NCI-H146 treated with DMSO at 0.1 percent for 48 hours (cell line): ENCODE data around the gene NECAP2.
A peak's percentile ranks its signal among the peaks of the same experiment; 100 is the strongest.
"Not testable (repeated sequence)": the region's sequence is repeated elsewhere in the genome, so short reads cannot be mapped to it uniquely, and the experiment has no call there.

ENCODE experiments used
- DNase-seq: peaks from one replicate; lab custom pipeline; 2025; ENCODE audit not compliant: unreplicated experiment; lab: John Stamatoyannopoulos, UW

NECAP2 gene

DNA sequence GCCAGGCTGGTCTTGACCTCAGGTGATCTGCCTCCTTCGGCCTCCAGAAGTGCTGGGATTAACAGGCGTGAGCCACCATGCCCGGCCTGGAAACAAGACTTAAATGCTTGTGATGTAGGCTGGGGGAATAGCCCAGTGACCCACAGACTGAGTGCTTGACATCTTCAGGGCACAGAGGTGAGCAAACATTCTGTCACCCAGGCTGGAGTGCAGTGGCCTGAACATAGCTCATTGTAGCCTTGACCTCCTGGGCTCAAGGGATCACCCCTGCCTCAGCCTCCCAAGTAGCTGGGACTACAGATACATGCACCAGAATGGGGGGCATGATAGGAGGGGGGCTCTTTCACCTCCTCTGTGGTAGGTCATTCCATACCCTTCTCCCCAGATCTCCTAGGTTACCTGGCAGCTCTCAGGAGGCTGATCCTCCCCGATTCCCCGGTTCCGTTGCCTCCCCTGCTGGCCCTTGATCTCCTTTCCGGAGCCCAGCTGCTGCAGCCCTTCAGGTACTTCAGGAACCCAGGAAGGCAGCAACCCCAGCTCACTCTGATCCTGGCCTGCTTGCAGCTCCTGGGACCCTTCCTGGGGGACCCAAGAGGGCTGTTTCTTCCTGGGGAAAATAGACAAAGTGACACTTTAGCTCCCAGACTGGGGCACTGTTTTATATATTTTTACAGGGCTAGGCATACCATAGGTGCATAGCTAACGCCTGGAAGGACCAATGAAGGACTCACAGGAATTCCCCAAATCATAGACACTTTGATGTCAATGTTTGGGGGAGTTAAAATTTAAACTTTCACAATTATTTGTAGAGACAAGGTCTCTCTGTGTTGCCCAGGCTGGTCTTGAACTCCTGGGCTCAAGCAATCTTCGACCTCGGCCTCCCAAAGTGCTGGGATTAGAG lies 15.1 kb upstream of the NECAP2 start:
- DNase-seq: no peak

DNA sequence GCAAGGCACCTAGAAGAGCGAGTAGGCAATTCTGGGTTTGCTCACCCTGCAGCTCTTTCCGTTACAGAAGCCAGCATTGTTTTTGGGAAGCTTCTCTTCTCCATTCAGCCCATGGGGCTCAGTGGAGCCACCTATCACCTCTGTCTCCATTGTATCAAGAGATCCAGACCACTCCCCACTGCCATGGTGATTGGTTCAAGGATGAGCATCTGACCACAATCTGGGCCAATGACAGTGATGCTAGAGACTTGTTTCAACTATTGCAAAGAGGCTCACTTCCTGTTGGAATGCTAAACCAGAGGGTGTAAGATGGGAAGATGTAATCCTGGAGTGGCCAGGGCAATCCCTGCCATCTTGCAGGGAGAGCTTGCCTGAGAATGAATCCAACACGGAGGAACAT lies 9.9 kb upstream of the NECAP2 start:
- DNase-seq: peak; percentile 2

DNA sequence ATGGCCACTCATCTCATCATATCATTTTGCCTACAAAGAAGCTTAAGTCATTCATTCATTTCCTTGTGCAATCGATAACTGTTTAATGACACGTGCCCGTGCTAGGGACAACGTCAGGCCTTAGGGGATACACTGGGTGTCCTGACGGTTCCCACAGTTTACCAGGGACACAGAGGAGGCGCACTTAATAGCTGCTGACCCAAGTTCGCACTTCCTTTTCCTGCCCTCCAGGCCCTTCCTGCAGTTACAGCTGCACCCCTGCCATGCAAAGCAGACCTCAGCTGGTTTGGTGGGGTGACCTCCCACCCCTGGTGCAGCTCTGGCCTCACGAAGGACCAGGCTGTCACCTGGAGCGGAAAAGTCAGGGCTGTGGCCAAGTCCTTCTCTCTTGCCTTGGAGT lies 7.5 kb upstream of the NECAP2 start:
- no peak for DNase-seq

DNA sequence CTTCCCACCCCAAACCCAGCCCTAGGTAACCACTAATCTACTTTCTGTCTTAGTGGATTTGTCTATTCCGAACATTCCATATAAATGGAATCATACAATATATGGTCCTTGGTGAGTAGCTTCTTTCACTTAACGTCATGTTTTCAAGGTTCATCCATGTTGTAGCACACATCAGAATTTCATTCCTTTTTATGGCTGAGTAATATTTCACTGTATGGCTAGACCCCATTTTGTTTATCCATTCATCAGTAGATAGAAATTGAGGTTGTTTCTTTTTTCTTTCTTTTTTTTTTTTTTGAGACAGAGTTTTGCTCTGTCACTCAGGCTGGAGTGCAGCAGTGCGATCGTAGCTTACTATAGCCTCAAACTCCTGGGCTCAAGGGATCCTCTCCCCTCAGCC lies 6.5 kb upstream of the NECAP2 start:
- DNase-seq: no peak

DNA sequence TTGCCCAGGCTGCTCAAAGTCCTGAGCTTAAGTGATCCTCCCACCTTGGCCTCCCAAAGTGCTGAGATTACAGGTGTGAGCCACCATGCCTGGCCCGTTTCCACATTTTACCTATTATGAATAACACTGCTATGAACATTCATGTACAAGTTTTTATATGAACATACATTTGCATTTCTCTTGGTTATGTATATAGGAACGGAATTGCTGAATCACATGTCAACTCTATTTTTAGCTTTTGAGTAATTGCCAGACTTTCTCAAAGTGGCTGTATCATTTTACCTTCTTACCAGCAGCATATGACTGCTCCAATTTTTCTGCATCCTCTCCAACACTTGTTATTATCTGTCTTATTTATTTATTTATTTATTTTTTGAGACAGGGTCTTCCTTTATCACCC lies 6.0 kb upstream of the NECAP2 start:
- DNase-seq: no peak

DNA sequence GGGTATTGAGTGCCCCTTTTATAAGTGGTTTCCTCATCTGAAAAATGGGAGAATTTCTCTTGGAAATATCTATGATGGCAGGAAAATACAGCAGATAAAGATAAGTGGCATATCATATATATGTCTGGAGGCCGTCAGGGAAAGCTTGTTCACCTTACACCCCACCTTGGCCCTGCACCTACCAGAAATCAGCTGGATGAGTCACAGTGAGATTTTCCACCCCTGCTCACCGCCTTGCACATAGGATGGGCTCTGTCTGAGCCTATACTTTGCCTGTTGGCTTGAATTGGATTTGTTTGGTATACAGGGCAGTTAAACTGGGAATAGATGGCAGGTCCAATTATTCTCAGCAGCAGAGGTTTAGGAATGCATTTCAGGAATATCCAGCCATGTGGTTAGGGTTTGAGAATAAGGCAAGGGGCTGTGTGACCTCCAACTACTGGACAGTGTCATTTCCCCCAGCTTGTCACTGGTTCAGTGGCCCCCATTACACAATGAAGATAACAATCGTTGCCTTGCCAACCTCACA lies 3.5 kb upstream of the NECAP2 start, which contains the start of gene SPATA21:
TSS of gene SPATA21 (minus strand) at position 479 of the 529 bp plus-strand sequence. CDS start 6,053 bp downstream, outside the sequence.
- no peak for DNase-seq

DNA sequence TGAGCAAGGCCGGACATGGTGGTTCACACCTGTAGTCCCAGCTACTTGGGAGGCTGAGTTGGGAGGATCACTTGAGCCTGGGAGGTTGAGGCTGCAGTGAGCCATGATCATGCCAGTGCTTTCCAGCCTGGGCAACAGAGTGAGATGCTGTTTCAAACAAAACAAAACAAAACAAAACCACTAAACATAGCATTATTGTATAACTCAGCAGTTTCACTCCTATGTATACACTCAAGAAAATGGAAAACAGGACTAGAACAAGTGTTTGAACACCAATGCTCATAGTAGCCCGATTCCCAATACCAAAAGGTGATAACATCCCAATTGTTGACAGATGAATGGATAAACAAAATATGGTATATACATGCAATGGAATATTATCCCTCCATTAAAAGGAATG lies 2.0 kb upstream of the NECAP2 start:
- DNase-seq: no peak

DNA sequence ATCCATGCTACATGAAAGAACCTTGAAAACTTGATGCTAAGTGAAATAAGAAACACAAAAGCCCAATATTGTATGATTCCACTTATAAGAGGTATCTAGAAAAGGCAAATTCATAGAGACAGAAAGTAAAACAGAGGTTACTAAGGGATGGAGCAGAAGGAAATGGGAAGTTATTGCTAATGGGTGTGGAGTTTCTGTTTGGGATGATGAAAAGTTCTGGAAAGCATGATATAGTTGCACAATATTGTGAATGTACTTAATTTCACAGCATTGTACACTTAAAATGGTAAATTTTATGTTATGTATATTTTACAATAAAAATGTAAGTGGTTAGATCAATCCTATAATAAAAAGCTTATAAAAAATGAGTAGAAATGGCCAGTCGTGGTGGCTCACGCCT lies 1.6 kb upstream of the NECAP2 start:
- no peak for DNase-seq

DNA sequence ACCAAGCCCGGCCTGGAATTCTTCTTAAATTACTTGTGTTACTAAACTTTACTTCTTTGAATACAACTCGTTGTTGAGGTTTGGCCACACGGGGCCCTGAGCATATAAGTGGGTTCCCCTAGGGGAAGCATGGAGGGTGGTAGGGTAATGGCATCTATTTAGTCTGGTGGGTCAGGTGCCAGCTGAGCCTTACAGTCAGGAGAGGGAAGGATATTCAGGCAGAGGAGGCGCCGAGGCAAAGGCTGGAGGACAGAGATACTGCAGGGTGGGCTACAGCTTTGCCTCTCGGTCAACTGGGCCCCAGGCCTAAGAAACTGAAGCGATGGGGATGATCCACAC lies 424 bp upstream of the NECAP2 start:
- no peak for DNase-seq

DNA sequence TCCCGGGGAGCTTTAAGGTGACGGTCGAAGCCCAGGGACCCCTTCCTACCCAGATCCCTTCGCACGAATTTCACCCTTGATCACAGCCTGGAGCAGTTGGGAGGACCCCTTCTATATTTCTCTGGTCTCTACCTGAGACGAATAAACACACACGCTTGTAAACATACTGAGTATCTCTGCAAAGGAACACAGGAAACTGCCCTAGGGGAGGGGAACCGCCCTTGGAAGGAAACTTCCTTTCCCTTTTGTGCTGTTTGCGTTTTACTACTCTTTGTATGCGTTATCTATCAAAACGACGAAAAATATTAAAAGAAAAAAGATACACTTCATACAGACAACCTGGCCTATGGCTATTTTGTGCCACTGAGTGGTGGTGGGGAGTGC lies 750 bp downstream of the NECAP2 start:
- peak; percentile 0 for DNase-seq

DNA sequence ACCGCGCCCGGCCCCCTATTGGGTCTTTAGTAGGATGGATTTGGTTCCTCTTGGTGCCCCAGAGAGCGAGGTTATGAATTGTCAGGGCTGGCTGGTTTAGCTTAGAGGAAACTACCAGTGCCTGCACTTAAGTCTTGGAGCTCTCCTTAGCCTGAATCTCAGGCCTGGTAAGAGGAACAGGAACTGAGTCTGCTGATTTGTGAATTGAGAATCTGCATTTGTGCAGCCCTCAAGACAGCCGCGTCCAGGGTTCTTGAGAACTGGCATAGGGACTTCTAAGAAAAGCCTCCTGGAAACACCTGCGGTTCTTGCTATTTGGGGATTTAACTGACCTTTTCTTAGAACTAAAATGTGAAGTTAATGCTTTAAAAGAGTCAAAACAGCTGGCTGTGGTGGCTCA lies 1.7 kb downstream of the NECAP2 start:
- DNase-seq: no peak

DNA sequence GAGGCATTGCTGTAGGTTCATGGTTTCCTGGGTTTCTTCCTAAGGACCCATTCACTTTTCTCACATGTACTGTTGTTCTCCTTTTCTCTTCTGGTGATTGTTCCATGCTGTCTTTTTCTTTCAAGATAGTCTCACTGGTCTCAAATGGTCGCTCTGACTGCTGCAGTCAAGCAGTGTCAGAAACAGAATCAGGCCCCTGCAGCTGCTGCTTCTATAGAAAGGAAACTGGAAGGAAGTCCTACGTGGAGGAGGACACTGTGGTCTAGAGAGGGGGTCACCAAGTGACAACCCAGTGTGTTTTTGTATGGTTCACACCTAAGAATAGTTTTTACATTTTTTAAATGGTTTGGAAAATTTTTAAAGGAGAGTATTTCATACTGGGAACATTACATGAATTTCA lies 2.4 kb downstream of the NECAP2 start:
- DNase-seq: no peak

DNA sequence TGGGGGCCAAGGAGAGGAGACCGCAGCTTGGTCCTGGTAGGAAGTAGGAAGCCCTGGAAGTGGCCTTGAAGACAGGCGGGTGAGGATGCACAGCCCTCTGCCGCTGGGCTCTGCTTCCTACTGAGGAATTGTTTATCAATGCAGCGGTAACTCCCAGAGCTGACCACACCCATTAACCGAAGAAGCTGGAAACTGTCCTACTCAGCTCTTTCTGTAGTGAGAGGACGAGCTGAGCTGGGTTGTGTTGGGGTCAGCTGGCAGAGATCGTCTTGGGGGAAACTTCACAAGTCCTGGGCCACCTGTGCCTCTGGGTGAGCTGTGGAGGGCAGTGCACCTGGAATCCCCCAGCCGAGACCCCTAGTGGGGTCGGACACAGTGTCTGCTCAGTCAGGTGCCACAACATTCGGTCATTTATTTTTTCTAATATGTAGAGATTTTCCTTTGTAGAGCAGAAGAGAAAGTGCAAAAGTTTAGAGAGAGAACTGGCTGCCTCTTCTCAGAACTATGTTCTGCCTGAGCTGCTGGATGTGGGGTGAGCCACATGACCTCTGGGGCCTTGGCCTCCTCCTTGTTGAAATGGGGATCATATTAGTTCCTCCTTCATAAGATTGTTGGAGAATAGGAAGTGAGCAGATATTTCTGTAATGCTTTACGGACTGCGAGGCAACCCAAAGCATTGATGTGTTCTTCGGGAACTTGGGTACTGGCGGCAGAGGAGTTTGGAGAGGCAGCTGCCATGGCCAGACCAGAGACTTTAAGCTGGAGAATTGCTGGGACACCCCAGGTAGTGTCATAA lies 3.6 kb downstream of the NECAP2 start:
- no peak for DNase-seq

DNA sequence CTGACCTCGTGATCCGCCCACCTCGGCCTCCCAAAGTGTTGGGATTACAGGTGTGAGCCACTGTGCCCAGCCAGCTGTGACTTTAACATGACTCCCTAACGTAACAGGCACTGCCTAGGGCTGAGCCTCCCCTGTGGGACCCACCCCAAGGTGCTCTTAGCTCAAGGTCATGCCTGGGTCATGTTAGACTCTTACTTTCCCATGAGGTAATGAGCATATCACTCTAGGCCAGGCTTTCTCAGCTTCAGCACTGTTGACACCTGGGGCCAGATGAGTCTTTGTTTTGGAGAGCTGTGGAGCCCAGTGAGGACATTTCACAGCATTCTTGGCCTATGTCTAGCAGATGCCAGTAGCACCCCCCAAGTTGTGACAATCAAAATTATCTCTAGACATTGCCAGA lies 4.5 kb downstream of the NECAP2 start:
- no peak for DNase-seq

DNA sequence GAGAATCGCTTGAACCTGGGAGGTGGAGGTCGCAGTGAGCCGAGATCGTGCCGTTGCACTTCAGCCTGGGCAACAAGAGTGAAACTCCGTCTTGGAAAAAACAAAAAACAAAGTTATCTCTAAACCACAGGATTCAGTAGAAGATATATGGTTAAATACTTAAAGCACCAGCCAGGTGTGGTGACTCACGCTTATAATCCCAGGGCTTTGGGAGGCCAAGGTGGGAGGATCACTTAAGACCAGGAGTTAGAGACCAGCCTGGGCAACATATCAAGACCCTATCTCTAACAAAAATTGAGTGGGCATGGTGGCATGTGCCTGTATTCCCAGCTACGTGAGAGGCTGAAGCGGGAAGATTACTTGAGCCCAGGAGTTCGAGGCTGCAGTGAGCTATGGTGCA lies 5.6 kb downstream of the NECAP2 start:
- DNase-seq: no peak

DNA sequence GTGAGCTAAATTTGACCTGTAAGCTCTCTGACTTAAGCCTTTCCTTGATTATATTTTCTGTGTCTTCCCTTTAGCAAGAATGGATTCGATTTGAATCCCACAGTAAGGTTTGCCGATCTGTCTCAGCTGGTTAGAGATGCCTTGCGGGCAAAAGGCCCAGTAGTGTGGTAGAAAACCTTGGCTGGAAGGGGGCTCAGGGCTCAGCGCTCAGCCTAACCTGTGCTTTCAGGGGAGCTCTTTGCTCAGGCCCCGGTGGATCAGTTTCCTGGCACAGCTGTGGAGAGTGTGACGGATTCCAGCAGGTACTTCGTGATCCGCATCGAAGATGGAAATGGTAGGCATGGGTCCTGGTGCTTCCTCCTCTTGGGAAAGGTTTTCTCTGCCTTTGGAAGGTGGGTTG lies 7.1 kb downstream of the NECAP2 start:
- no peak for DNase-seq

DNA sequence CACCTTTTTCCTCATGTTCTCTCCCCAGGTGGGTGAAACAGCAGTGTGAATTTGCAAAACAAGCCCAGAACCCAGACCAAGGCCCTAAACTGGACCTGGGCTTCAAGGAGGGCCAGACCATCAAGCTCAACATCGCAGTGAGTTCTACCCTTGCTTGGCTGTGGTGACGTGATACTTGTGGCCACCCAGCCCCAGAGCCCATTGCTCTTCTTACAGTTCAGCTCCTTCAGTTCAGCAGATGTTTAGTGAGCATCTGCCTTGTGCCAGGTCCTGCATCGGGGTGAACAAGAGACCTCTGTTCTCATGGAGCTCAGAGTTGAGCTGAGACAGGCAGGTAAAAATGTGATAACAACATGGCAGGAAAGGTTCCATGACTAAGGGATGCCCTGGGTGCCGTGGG lies 8.5 kb downstream of the NECAP2 start:
- DNase-seq: no peak

DNA sequence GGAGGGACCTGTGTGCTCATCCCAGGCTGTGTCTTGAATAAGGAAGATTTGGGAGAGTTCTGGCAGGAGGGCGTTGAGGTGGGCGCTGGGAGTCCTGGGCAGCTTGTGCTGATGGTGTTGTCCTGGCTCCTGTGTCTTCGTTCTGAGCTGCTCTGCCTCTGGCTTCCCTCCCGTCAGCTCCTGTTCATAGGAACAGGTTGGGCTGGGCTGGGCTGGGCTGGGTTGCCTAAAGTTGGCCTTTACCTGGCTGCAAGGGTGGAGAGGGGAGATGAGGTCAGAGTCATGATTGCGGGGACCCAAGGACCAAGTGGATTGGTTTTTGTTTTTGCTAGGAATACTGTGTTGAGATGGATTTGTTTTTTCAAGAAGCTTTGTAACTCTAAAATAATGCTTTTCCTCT lies 9.1 kb downstream of the NECAP2 start:
- no peak for DNase-seq

DNA sequence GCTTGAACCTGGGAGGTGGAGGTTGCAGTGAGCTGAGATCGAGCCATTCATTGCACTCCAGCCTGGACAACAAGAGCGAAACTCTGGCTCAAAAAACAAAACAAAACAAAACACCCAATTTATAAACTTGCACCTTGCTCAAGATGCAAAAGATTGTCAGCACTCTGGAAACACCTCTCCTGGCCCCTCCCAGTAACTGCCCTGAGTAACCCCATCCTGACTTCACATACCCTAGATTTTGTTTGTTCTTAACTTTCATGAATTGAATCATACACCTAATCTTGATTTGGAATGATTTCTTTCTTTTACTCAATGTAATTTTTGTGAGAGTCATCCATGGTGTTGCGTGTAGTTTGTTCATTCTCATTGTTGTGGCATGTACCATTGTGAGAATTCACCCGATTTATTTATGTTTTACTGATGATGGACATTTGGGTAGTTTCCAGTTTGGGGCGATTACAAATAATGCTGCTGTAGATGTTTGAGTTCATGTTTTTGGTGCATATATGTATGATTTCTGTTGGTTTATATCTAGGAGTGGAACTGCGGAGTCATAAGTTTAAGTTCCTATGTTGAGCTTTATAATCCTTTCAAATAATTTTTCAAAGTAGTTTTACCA lies 10.4 kb downstream of the NECAP2 start:
- no peak for DNase-seq

DNA sequence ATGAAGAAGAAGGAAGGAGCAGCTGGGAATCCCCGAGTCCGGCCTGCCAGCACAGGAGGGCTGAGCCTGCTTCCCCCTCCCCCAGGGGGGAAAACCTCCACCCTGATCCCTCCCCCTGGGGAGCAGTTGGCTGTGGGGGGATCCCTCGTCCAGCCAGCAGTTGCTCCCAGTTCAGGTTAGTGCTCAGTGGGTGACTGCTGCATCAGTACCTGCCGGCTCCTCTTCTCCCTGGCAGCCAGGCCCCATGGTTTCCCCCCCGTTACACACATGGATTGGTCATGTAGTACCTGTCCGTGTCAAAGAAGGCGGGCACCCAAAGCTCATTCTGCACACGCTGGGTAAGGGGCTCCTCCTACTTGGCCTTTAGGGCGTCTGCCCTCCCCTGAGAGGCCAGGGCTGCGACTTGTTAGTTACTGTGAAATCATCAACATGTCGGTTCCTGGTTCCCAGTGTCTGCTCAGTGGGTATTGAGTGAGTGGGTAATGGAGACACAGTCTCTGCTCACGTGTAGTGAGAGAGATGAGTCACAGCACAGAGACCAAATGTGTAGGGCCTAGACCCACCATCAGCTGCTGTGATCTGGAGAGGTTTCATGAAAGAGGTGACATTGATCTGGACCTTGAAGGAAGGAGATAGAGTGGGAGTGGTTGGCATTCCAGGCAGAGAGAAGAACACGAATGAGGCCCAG lies 11.5 kb downstream of the NECAP2 start:
- no peak for DNase-seq

DNA sequence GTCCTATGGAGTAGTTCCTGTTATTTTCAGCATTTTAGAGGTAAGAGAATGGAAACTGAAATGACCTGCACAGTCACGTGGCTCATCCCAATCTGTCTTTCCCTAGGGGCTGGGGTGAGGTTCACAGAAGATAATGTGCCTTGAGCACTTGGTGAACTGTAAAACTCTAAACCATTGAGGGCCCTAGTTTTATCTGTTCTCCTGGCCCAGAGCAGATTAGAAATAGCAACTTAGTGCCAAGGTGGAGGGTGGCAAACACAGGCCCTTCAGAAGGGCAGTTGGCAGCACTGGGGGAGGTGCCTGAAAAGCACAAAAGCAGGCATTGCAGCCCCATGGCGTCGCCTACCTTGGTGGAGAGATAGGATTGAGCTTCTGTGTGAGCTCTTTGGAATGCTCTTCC lies 14.4 kb downstream of the NECAP2 start:
- not testable (repeated sequence) for DNase-seq
